ENCODE measurements around the gene PAPLN.
"Not testable (repeated sequence)": the region's sequence is repeated elsewhere in the genome, so short reads cannot be mapped to it uniquely, and the experiment has no call there.

The PAPLN gene

DNA sequence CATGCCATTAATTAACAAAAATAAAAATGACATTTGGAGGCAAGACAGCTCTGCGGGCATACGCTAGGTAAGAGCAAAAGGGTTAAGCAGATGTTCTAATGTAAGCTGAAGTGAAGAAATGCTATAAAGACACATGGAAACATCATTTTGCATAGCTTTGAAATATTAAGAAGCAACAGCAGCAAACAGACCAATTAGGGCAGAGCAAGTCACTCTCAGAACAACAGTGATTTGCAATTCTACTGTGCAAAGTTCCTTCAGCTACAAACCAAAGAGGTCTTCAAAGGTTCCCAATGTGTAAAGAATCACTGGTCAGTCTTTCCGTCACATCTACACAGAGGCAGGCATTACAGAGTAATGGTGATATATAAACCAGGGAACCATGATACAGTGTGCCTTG is 68.2 kb downstream of the PAPLN start:
- no peak for DNase-seq

GRCh38 chr14:73307261-73307660 is 70.0 kb downstream of the PAPLN start:
- DNase-seq = no peak

- not testable (repeated sequence) for DNase-seq
These were observed 71.9 kb downstream of the PAPLN start for GRCh38 chr14:73309207-73309606.

- DNase-seq = no peak
These were observed 74.4 kb downstream of the PAPLN start for GRCh38 chr14:73311708-73312030.

DNA sequence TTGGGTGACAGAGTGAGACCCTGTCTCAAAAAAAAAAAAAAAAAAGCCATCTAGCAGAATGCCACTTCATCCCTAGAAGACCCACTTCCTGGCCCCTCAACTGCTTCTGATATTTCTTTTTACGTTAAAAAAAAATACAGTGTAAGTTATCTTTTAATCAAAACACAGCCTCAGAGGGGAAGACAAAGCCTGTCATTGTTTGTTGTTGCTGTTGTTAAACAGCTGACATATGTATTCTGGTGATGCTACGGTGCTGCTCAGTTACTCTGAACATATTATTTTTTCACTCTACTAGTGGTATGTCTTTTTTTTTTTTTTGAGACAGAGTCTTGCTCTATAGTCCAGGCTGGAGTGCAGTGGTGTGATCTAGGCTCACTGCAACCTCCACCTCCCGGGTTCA is 75.4 kb downstream of the PAPLN start:
- DNase-seq = no peak

DNA sequence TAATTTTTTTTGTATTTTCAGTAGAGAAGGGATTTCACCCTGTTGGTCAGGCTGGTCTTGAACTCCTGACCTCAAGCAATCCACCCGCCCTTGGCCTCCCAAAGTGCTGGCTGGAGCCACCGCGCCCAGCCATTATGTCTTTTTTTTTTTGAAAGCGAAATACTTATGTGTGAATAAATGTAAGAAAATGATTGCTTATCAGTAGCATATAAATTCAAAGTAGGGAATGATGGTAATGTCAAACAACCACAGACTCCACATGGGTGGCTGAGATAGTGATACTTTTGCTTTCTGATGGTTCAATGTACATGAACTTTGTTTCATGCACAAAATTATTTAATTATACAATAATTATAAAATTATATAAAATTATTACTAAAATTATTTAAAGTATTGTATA is 75.8 kb downstream of the PAPLN start:
- DNase-seq = no peak

- DNase-seq = no peak
These were observed 86.6 kb downstream of the PAPLN start for GRCh38 chr14:73323896-73324399.
